GM12873 (cell line): ENCODE data around the gene IP6K1.

ENCODE experiments used
- CTCF ChIP-seq: IDR thresholded peaks from 2 replicates; pipeline ENCODE4 v1.5.1; 2012; ENCODE audit warnings: low read depth, mild to moderate bottlenecking, moderate library complexity, low read length, control low read depth; ENCODE audit not compliant: insufficient read depth; ENCODE audit errors: missing control alignments

Gene IP6K1

GRCh38 chr3:49701388-49702077 is 84.8 kb downstream of the IP6K1 start:
- TF ChIP-seq CTCF, result peak; percentile 51

- peak; percentile 28 for TF ChIP-seq CTCF
Observed at GRCh38 chr3:49700453-49701128, 85.8 kb downstream of the IP6K1 start.

- TF ChIP-seq CTCF, result no peak
Observed at GRCh38 chr3:49700014-49700413, 86.3 kb downstream of the IP6K1 start.

- TF ChIP-seq CTCF, result no peak
Observed at GRCh38 chr3:49699281-49699979, 86.9 kb downstream of the IP6K1 start.

- TF ChIP-seq CTCF, result peak; percentile 57
Observed at GRCh38 chr3:49689046-49689907, 97.1 kb downstream of the IP6K1 start, which contains the start of the genes MST1 and RNF123. TSS of gene MST1 (minus strand) at chr3:49689474. CDS start at chr3:49688691, 783 bp downstream. TSS of gene RNF123 (plus strand) at chr3:49689557. CDS start at chr3:49691166, 1,609 bp downstream.

- no peak for TF ChIP-seq CTCF
Observed at GRCh38 chr3:49683162-49683561, 103.2 kb downstream of the IP6K1 start.
